Right lobe of liver (tissue), 4 donors: Measurements from ENCODE around the gene PDF.

ENCODE experiments used
- CTCF ChIP-seq, 4 donors: fragments of 200-600 bp in 3 of 4; fragments of 450-650 bp in 1 of 4; IDR thresholded peaks; one replicate each; pipeline versions ENCODE4 v1.5.1 to v1.8.0; 2016 to 2022; ENCODE audit warnings: antibody characterized with exemption in 4 of 4, mild to moderate bottlenecking in 2 of 4
- POLR2A ChIP-seq: fragments of 450-650 bp; IDR thresholded peaks from one replicate; pipeline ENCODE4 v1.6.1; 2017; ENCODE audit warnings: antibody characterized with exemption, mild to moderate bottlenecking
- donor health status: DM: no; HTN: no; CAD: no.
- donor health status: DM: no; HTN: no; CAD: no.
- donor health status: DM: no; HTN: yes; CAD: no.

- no peak for TF ChIP-seq POLR2A
- no peak for TF ChIP-seq CTCF (IDR thresholded peaks at IDR 0.05)
Observed at GRCh38 chr16:69293401-69293800, 37.0 kb downstream of the PDF start.
